Measurements from ENCODE around the gene SPATS2L.
A peak's percentile ranks its signal among the peaks of the same experiment; 100 is the strongest.

The SPATS2L gene

GRCh38 chr2:200467806-200468681, 161.6 kb downstream of the SPATS2L start:
- H3K9me3 Mint-ChIP-seq: no peaks in the 10 kb centered on the region
- peak overlapping the region; percentile 67 for H3K4me3 Mint-ChIP-seq
- H3K27me3 Mint-ChIP-seq: no peaks in the 10 kb centered on the region
- H3K4me1 Mint-ChIP-seq (ENCODE audit: low read depth): peaks cover 57% of the 10 kb centered on the region
- peaks cover 3% of the 10 kb centered on the region for H3K36me3 Mint-ChIP-seq (ENCODE audit: low read depth)
- H3K27ac Mint-ChIP-seq: peak overlapping the region; percentile 86

- no peak overlapping the region for H3K27ac Mint-ChIP-seq
- H3K27me3 Mint-ChIP-seq: no peaks in the 10 kb centered on the region
- H3K36me3 Mint-ChIP-seq (ENCODE audit: low read depth): peaks cover 3% of the 10 kb centered on the region
- H3K9me3 Mint-ChIP-seq: no peaks in the 10 kb centered on the region
- no peak overlapping the region for H3K4me3 Mint-ChIP-seq
- peaks cover 53% of the 10 kb centered on the region for H3K4me1 Mint-ChIP-seq (ENCODE audit: low read depth)
Observed at GRCh38 chr2:200469708-200470211, 163.3 kb downstream of the SPATS2L start.

GRCh38 chr2:200470230-200470629, 163.7 kb downstream of the SPATS2L start:
- no peaks in the 10 kb centered on the region for H3K27me3 Mint-ChIP-seq
- H3K4me3 Mint-ChIP-seq: no peak overlapping the region
- no peaks in the 10 kb centered on the region for H3K9me3 Mint-ChIP-seq
- peaks cover 53% of the 10 kb centered on the region for H3K4me1 Mint-ChIP-seq (ENCODE audit: low read depth)
- peaks cover 3% of the 10 kb centered on the region for H3K36me3 Mint-ChIP-seq (ENCODE audit: low read depth)
- H3K27ac Mint-ChIP-seq: no peak overlapping the region

- Mint-ChIP-seq H3K4me1 (ENCODE audit: low read depth) (peaks cover 45% of the 10 kb centered on the region), H3K27ac (no peak overlapping the region), H3K9me3 (no peaks in the 10 kb centered on the region), H3K27me3 (no peaks in the 10 kb centered on the region), H3K4me3 (no peak overlapping the region), H3K36me3 (ENCODE audit: low read depth) (peaks cover 3% of the 10 kb centered on the region)
Observed at GRCh38 chr2:200471324-200471848, 164.9 kb downstream of the SPATS2L start.

- H3K27ac Mint-ChIP-seq: no peak overlapping the region
- H3K36me3 Mint-ChIP-seq (ENCODE audit: low read depth): peaks cover 3% of the 10 kb centered on the region
- H3K27me3 Mint-ChIP-seq: no peaks in the 10 kb centered on the region
- H3K4me3 Mint-ChIP-seq: no peak overlapping the region
- H3K4me1 Mint-ChIP-seq (ENCODE audit: low read depth): peaks cover 38% of the 10 kb centered on the region
- H3K9me3 Mint-ChIP-seq: no peaks in the 10 kb centered on the region
Observed at GRCh38 chr2:200471928-200472645, 165.6 kb downstream of the SPATS2L start.

- Mint-ChIP-seq H3K27me3 (no peaks in the 10 kb centered on the region), H3K4me3 (no peak overlapping the region), H3K9me3 (no peaks in the 10 kb centered on the region), H3K4me1 (ENCODE audit: low read depth) (peaks cover 29% of the 10 kb centered on the region), H3K36me3 (ENCODE audit: low read depth) (peaks cover 3% of the 10 kb centered on the region), H3K27ac (no peak overlapping the region)
Observed at GRCh38 chr2:200472853-200473464, 166.5 kb downstream of the SPATS2L start.

GRCh38 chr2:200475795-200476194, 169.3 kb downstream of the SPATS2L start:
- peaks cover 15% of the 10 kb centered on the region for H3K4me1 Mint-ChIP-seq (ENCODE audit: low read depth)
- no peaks in the 10 kb centered on the region for H3K9me3 Mint-ChIP-seq
- H3K27ac Mint-ChIP-seq: no peak overlapping the region

GRCh38 chr2:200476836-200477235, 170.3 kb downstream of the SPATS2L start:
- no peaks in the 10 kb centered on the region for H3K27me3 Mint-ChIP-seq

More at GRCh38 chr2:200475795-200476194, 169.3 kb downstream of the SPATS2L start:
- Mint-ChIP-seq H3K4me3 (no peak overlapping the region), H3K27me3 (no peaks in the 10 kb centered on the region), H3K36me3 (ENCODE audit: low read depth) (no peaks in the 10 kb centered on the region)

GRCh38 chr2:200477667-200478131, 171.2 kb downstream of the SPATS2L start:
- H3K27me3 Mint-ChIP-seq: no peaks in the 10 kb centered on the region
- no peak overlapping the region for H3K27ac Mint-ChIP-seq
- H3K36me3 Mint-ChIP-seq (ENCODE audit: low read depth): no peaks in the 10 kb centered on the region
- no peaks in the 10 kb centered on the region for H3K9me3 Mint-ChIP-seq
- H3K4me1 Mint-ChIP-seq (ENCODE audit: low read depth): peaks cover 5% of the 10 kb centered on the region
- H3K4me3 Mint-ChIP-seq: no peak overlapping the region

More at GRCh38 chr2:200476836-200477235, 170.3 kb downstream of the SPATS2L start:
- Mint-ChIP-seq H3K9me3 (no peaks in the 10 kb centered on the region), H3K27ac (no peak overlapping the region), H3K36me3 (ENCODE audit: low read depth) (no peaks in the 10 kb centered on the region), H3K4me3 (no peak overlapping the region), H3K4me1 (ENCODE audit: low read depth) (peaks cover 5% of the 10 kb centered on the region)

- Mint-ChIP-seq H3K4me1 (ENCODE audit: low read depth) (peaks cover 5% of the 10 kb centered on the region), H3K36me3 (ENCODE audit: low read depth) (no peaks in the 10 kb centered on the region), H3K27me3 (no peaks in the 10 kb centered on the region), H3K4me3 (no peak overlapping the region), H3K27ac (no peak overlapping the region), H3K9me3 (no peaks in the 10 kb centered on the region)
Observed at GRCh38 chr2:200479692-200480265, 173.3 kb downstream of the SPATS2L start.

GRCh38 chr2:200482194-200482593, 175.7 kb downstream of the SPATS2L start:
- no peak overlapping the region for H3K4me3 Mint-ChIP-seq
- no peak overlapping the region for H3K27ac Mint-ChIP-seq
- no peaks in the 10 kb centered on the region for H3K36me3 Mint-ChIP-seq (ENCODE audit: low read depth)
- H3K4me1 Mint-ChIP-seq (ENCODE audit: low read depth): peaks cover 5% of the 10 kb centered on the region
- H3K27me3 Mint-ChIP-seq: no peaks in the 10 kb centered on the region
- H3K9me3 Mint-ChIP-seq: no peaks in the 10 kb centered on the region

GRCh38 chr2:200483729-200484198, 177.3 kb downstream of the SPATS2L start:
- Mint-ChIP-seq H3K4me1 (ENCODE audit: low read depth) (peaks cover 5% of the 10 kb centered on the region), H3K27me3 (no peaks in the 10 kb centered on the region), H3K4me3 (no peak overlapping the region), H3K9me3 (no peaks in the 10 kb centered on the region), H3K36me3 (ENCODE audit: low read depth) (no peaks in the 10 kb centered on the region), H3K27ac (no peak overlapping the region)

GRCh38 chr2:200484934-200485333, 178.4 kb downstream of the SPATS2L start:
- no peak overlapping the region for H3K27ac Mint-ChIP-seq
- no peaks in the 10 kb centered on the region for H3K9me3 Mint-ChIP-seq
- H3K4me3 Mint-ChIP-seq: no peak overlapping the region
- H3K4me1 Mint-ChIP-seq (ENCODE audit: low read depth): peaks cover under 1% of the 10 kb centered on the region
- H3K27me3 Mint-ChIP-seq: no peaks in the 10 kb centered on the region
- peaks cover 7% of the 10 kb centered on the region for H3K36me3 Mint-ChIP-seq (ENCODE audit: low read depth)

GRCh38 chr2:200486529-200486928, 180.0 kb downstream of the SPATS2L start:
- Mint-ChIP-seq H3K36me3 (ENCODE audit: low read depth) (peaks cover 19% of the 10 kb centered on the region), H3K27me3 (no peaks in the 10 kb centered on the region), H3K4me1 (ENCODE audit: low read depth) (no peaks in the 10 kb centered on the region), H3K9me3 (no peaks in the 10 kb centered on the region), H3K4me3 (no peak overlapping the region), H3K27ac (no peak overlapping the region)
